Heart right ventricle (tissue), 16 donors: ENCODE measurements around the gene LTBP2. TPM values are rescaled to one million over a fixed set of nuclear protein-coding genes. Genes with fewer than 3 reads are reported as not detected.

ENCODE experiments used
- ATAC-seq, 8 donors: fragments of 200-7000 bp; cut with Tn5 transposase; one replicate each; pipeline ENCODE4 v1.9.1; 2020; ENCODE audit warnings: mild to moderate bottlenecking in 8 of 8, moderate library complexity in 8 of 8, moderate number of reproducible peaks in 1 of 8
- DNase-seq, 2 donors: peaks; one replicate each; pipeline ENCODE4 v3.0.0-alpha.2; 2020
- H3K27ac ChIP-seq, 10 donors: fragments of 200-600 bp; sonication (generic) in 2 of 10; one replicate each; pipeline versions ENCODE4 v1.5.0 to v1.8.0; 2020 to 2022; ENCODE audit warnings: mild to moderate bottlenecking in 3 of 10
- H3K27me3 ChIP-seq, 7 donors: fragments of 200-600 bp; one replicate each; pipeline ENCODE4 v1.8.0; 2021 to 2022; ENCODE audit warnings: mild to moderate bottlenecking in 2 of 7
- H3K36me3 ChIP-seq, 9 donors: fragments of 200-600 bp; sonication (generic) in 1 of 9; one replicate each; pipeline versions ENCODE4 v1.5.0 to v1.8.0; 2020 to 2022; ENCODE audit warnings: mild to moderate bottlenecking in 2 of 9
- H3K4me1 ChIP-seq, 9 donors: fragments of 200-600 bp; sonication (generic) in 1 of 9; one replicate each; pipeline versions ENCODE4 v1.5.0 to v1.8.0; 2020 to 2022; ENCODE audit warnings: mild to moderate bottlenecking in 4 of 9
- H3K4me3 ChIP-seq, 10 donors: fragments of 200-600 bp; sonication (generic) in 2 of 10; one replicate each; pipeline versions ENCODE4 v1.5.0 to v1.8.0; 2020 to 2022; ENCODE audit warnings: mild to moderate bottlenecking in 7 of 10, moderate library complexity in 2 of 10
- H3K9me3 ChIP-seq, 11 donors: fragments of 200-600 bp in 10 of 11; sonication (generic) in 2 of 11; one replicate each; pipeline versions ENCODE4 v1.5.0 to v1.8.0; 2013 to 2022; ENCODE audit warnings: mild to moderate bottlenecking in 2 of 11, control low read depth in 1 of 11, moderate library complexity in 1 of 11
- whole genome bisulfite sequencing, 2 donors: extraction: QIAGEN DNeasy Blood & Tissue Kit; methylation state at CpG; one replicate each; pipeline ENCODE4 v1.1.7; 2013; ENCODE audit warnings: inconsistent platforms in 1 of 2; 5-methylcytosine and 5-hydroxymethylcytosine counted together
- intact Hi-C, 10 donors: fragments of 100-400 bp; cut with DNase I; formaldehyde crosslinking; loops; one replicate each; pipeline versions ENCODE4 v1.11.1 to v1.14.2; 2022
- polyA plus RNA-seq, 2 donors: library from polyadenylated mRNA; stranded (reverse); fragments of 200-250 nt; gene quantifications; one replicate each; pipeline ENCODE4 v1.2.3, GENCODE V29; 2013
- total RNA-seq, 10 donors: library from RNA; stranded (reverse); fragmentation: NEBNext Ultra II Directional in 3 of 10; extraction: Animal tissue kit (Norgen Biotek cat#: 25700) in 3 of 10; gene quantifications; one replicate each; pipeline versions ENCODE4 v1.2.1 to v1.2.4, GENCODE V29; 2021 to 2023
- TF ChIP-seq, protein P1 (sequence below), 9 donors: fragments of 200-600 bp; sonication (generic) in 2 of 9; IDR thresholded peaks; one replicate each; pipeline versions ENCODE4 v1.5.0 to v1.8.0; 2021 to 2022; ENCODE audit warnings: antibody characterized with exemption in 9 of 9, mild to moderate bottlenecking in 5 of 9, moderate library complexity in 1 of 9
- donor health status: Arrhythmogenic right ventricular cardiomyopathy.
- donor health status: ischemic (EF 13 %, LVEDD 7.1; RV severe dilation, severe dysfunction).
- donor health status: healthy with polysubstance abuse.
- donor health status: DM: no; HTN: yes; CAD: no.
- donor health status: DM: no; HTN: no; CAD: no.
- donor health status: ischemic (EF 25% LVEDD 6.9; RV normal size, moderate dysfunction).
- donor health status: ischemic (EF 25% LVEDD 5.7; RV mildly dilated, moderate dysfunction).
- donor health status: healthy.
- donor health status: DM: yes; HTN: yes; CAD: no.
- donor health status: Ischemic cardiomyopathy.
- donor health status: ischemic (EF 35%, LVEDD 5.7; RV mildly dilated, moderate dysfunction).
- donor health status: nonischemic (EF 11% LVEDD 7.7; RV severe dilation, severe dysfunction).
- donor health status: DM: yes; HTN: yes; CAD: no.
- donor health status: PGD.
- donor health status: ischemic (EF 29% LVEDD 5.4; RV normal size, mild dysfunction).
- donor health status: nonischemic (EF 23%, LVEDD 6.1; RV moderate dilation, normal function).

The LTBP2 gene
- total and polyA plus RNA-seq, 12 donors = 3.5 to 50.3 (median 17.3) TPM

DNA sequence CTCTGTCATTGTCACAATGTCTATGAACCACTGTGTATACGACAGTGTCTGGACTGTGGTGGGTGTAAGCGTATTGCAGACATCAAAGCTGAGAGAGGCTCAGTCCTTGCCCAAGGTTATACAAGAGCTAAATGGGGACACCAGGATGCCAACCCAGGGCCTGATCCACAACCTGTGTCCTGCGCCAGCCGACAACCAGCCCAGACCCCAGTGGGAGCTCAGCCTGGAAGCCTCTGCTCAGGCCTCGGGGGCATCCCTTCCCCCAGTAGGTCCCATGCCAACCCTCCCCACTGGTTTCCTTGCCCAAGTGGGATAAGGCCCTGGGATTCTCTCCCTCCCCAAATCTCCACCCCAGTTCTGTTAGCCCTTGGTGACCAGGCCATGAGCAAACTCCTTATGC lies 54.3 kb downstream of the LTBP2 start:
- TF ChIP-seq, protein P1, sequence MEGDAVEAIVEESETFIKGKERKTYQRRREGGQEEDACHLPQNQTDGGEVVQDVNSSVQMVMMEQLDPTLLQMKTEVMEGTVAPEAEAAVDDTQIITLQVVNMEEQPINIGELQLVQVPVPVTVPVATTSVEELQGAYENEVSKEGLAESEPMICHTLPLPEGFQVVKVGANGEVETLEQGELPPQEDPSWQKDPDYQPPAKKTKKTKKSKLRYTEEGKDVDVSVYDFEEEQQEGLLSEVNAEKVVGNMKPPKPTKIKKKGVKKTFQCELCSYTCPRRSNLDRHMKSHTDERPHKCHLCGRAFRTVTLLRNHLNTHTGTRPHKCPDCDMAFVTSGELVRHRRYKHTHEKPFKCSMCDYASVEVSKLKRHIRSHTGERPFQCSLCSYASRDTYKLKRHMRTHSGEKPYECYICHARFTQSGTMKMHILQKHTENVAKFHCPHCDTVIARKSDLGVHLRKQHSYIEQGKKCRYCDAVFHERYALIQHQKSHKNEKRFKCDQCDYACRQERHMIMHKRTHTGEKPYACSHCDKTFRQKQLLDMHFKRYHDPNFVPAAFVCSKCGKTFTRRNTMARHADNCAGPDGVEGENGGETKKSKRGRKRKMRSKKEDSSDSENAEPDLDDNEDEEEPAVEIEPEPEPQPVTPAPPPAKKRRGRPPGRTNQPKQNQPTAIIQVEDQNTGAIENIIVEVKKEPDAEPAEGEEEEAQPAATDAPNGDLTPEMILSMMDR (IDR thresholded peaks at IDR 0.05) = no peak
- ATAC-seq (no peak), DNase-seq (no peak)
- Histone ChIP-seq H3K36me3 (peaks cover 0 to 5% (median 0%) of the 10 kb centered on the region in 9 donors), H3K9me3 (no peaks in the 10 kb centered on the region), H3K4me1 (peaks cover 0 to 19% (median 9%) of the 10 kb centered on the region in 9 donors), H3K4me3 (no peak overlapping the region), H3K27me3 (no peaks in the 10 kb centered on the region), H3K27ac (no peak overlapping the region)
- 75 to 80% methylated on average over 5 of the region's 5 CpGs for WGBS, 2 donors
- intact Hi-C loops = no loop called here

DNA sequence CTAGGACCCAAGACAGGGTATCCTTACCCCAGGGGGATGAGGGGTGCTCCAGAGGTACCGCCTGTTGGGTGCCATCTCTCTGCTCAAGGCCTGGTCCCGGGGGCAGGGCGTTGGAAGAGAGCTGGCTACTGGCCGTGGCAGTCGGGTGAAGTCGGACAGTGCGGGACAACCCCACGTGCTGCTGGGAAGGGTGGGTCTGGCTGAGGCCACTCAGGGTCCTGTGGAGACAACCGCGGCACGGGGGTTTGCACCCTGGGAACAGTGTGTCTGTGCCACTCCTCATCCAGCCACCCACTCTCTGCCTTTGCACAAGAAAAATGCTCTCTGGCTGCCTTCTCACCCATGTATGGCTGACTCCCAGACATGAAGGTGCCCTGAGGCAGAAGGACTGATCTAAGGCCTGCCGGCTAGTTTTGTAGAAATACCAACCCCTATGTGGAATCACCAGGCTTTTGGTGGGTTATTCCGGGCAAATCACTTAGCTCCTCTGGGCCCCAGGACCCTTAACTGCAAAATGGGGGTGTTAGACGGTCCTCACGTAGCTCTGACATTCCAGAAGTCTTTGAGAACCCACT lies 56.5 kb downstream of the LTBP2 start:
- no peak for ATAC-seq
- DNase-seq = no peak
- H3K4me1 ChIP-seq = peaks cover 7 to 36% (median 21%) of the 10 kb centered on the region in 9 donors
- TF ChIP-seq, protein P1 (IDR thresholded peaks at IDR 0.05) = no peak
- intact Hi-C loops = no loop called here
- H3K36me3 ChIP-seq = peaks cover 0 to 4% (median 0%) of the 10 kb centered on the region in 9 donors
- no peak overlapping the region for H3K27ac ChIP-seq
- H3K9me3 ChIP-seq = no peaks in the 10 kb centered on the region
- no peak overlapping the region for H3K4me3 ChIP-seq
- no peaks in the 10 kb centered on the region for H3K27me3 ChIP-seq
- 97% methylated on average over 15 of the region's 15 CpGs for WGBS, 2 donors

- DNase-seq = no peak
Measured at GRCh38 chr14:74554742-74555362, 57.2 kb downstream of the LTBP2 start.

GRCh38 chr14:74552623-74553022 lies 59.4 kb downstream of the LTBP2 start:
- ATAC-seq (peak; percentile 14 to 51 (median 39)), DNase-seq (peak; percentile 53 to 79)
- H3K4me1 ChIP-seq = peaks cover 13 to 45% (median 33%) of the 10 kb centered on the region in 9 donors

More at GRCh38 chr14:74554742-74555362, 57.2 kb downstream of the LTBP2 start:
- intact Hi-C loops = loop anchor here in 2 of 10 donors (5.0 kb wide), 2 partner anchors 42 to 47 kb away; no protein-coding TSS in a partner anchor
- Histone ChIP-seq H3K4me1 (peaks cover 7 to 35% (median 21%) of the 10 kb centered on the region in 9 donors), H3K27me3 (no peaks in the 10 kb centered on the region), H3K9me3 (no peaks in the 10 kb centered on the region), H3K27ac (no peak overlapping the region), H3K4me3 (no peak overlapping the region), H3K36me3 (peaks cover 0 to 5% (median 0%) of the 10 kb centered on the region in 9 donors)
- TF ChIP-seq, protein P1 (IDR thresholded peaks at IDR 0.05) = no peak
- ATAC-seq = no peak
- 83 to 87% methylated on average over 8 of the region's 8 CpGs for WGBS, 2 donors

More at GRCh38 chr14:74552623-74553022, 59.4 kb downstream of the LTBP2 start:
- Histone ChIP-seq H3K4me3 (no peak overlapping the region), H3K36me3 (peaks cover 0 to 12% (median 0%) of the 10 kb centered on the region in 9 donors), H3K27ac (peak overlapping the region in 8 of 10 donors; percentile 13 to 70 (median 50)), H3K27me3 (no peaks in the 10 kb centered on the region), H3K9me3 (no peaks in the 10 kb centered on the region)
- TF ChIP-seq, protein P1 (IDR thresholded peaks at IDR 0.05) = no peak
- 43 to 66% methylated on average over 6 of the region's 6 CpGs for whole genome bisulfite sequencing, 2 donors
- intact Hi-C loops = loop anchor here in 2 of 10 donors (5.0 kb wide), 2 partner anchors 45 to 50 kb away; no protein-coding TSS in a partner anchor
